Peyer's patch (tissue), 4 donors: ENCODE measurements around the gene GULP1. TPM values are rescaled to one million over a fixed set of nuclear protein-coding genes. Genes with fewer than 3 reads are reported as not detected.

ENCODE experiments used
- DNase-seq, 3 donors: peaks; one replicate each; pipeline ENCODE4 v3.0.0-alpha.2; 2017 to 2019
- H3K27ac ChIP-seq, 4 donors: fragments of 200-600 bp; sonication (generic); one replicate each; pipeline ENCODE4 v1.5.1; 2016 to 2019
- H3K27me3 ChIP-seq, 2 donors: fragments of 200-600 bp; sonication (generic); one replicate each; pipeline ENCODE4 v1.5.1; 2019
- H3K36me3 ChIP-seq, 3 donors: fragments of 200-600 bp; sonication (generic); one replicate each; pipeline ENCODE4 v1.5.1; 2016 to 2019
- H3K4me1 ChIP-seq, 4 donors: fragments of 200-600 bp; sonication (generic); one replicate each; pipeline ENCODE4 v1.5.1; 2016 to 2019
- H3K4me3 ChIP-seq, 4 donors: fragments of 200-600 bp; sonication (generic); 1 replicate in 3 of 4; 2 replicates in 1 of 4; pipeline ENCODE4 v1.5.1; 2016 to 2019; ENCODE audit warnings: mild to moderate bottlenecking in 1 of 4
- H3K9me3 ChIP-seq, 4 donors: fragments of 200-600 bp; sonication (generic); one replicate each; pipeline ENCODE4 v1.5.1; 2016 to 2019; ENCODE audit warnings: mild to moderate bottlenecking in 1 of 4
- POLR2A ChIP-seq, 2 donors: fragments of 450-650 bp; IDR thresholded peaks; one replicate each; pipeline ENCODE4 v1.5.1; 2017; ENCODE audit warnings: antibody characterized with exemption in 2 of 2, mild to moderate bottlenecking in 2 of 2, moderate library complexity in 2 of 2
- total RNA-seq, 4 donors: library from RNA; depleted of rRNA; stranded (reverse); fragments of >200 nt; gene quantifications; one replicate each; pipeline ENCODE4 v1.1.0, GENCODE V29; 2016
- TF ChIP-seq, protein P1 (sequence below), 6 experiments: fragments of 450-650 bp in 4 of 6; fragments of 200-600 bp in 2 of 6; sonication (generic) in 1 of 6; IDR thresholded peaks; one replicate each; pipeline ENCODE4 v1.5.1; 2017 to 2019; ENCODE audit warnings: antibody characterized with exemption in 6 of 6, mild to moderate bottlenecking in 3 of 6, moderate library complexity in 1 of 6

The GULP1 gene
- total RNA-seq, 4 donors from 2014 or later = 18.8 to 101 (median 29.3) TPM

DNA sequence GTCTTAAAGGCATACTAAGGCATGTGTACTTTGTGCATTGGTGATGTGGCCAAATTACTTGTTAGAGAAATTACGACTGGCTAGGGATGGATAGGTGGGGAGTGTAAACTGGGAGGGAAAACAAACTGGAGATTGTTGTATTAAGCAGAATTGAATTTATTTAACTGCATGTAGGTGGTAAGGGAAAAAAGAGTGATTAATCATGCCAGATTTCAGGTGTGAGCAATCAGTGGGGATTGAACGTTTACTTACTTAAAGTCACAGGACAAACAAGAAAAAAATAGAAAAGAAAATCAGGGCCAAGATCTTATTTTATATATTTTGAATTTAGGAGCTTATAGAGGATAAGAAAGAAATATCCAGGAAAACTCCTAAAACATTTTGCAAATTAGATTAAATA, 88.6 kb downstream of the GULP1 start:
- Histone ChIP-seq H3K27me3 (no peaks in the 10 kb centered on the region), H3K27ac (no peak overlapping the region), H3K4me3 (no peak overlapping the region), H3K36me3 (peaks cover 0 to 6% (median 0%) of the 10 kb centered on the region in 3 donors), H3K4me1 (no peaks in the 10 kb centered on the region), H3K9me3 (no peaks in the 10 kb centered on the region)
- no peak for TF ChIP-seq POLR2A (IDR thresholded peaks at IDR 0.05)
- TF ChIP-seq, protein P1, sequence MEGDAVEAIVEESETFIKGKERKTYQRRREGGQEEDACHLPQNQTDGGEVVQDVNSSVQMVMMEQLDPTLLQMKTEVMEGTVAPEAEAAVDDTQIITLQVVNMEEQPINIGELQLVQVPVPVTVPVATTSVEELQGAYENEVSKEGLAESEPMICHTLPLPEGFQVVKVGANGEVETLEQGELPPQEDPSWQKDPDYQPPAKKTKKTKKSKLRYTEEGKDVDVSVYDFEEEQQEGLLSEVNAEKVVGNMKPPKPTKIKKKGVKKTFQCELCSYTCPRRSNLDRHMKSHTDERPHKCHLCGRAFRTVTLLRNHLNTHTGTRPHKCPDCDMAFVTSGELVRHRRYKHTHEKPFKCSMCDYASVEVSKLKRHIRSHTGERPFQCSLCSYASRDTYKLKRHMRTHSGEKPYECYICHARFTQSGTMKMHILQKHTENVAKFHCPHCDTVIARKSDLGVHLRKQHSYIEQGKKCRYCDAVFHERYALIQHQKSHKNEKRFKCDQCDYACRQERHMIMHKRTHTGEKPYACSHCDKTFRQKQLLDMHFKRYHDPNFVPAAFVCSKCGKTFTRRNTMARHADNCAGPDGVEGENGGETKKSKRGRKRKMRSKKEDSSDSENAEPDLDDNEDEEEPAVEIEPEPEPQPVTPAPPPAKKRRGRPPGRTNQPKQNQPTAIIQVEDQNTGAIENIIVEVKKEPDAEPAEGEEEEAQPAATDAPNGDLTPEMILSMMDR (IDR thresholded peaks at IDR 0.05) = no peak
- DNase-seq = no peak

DNA sequence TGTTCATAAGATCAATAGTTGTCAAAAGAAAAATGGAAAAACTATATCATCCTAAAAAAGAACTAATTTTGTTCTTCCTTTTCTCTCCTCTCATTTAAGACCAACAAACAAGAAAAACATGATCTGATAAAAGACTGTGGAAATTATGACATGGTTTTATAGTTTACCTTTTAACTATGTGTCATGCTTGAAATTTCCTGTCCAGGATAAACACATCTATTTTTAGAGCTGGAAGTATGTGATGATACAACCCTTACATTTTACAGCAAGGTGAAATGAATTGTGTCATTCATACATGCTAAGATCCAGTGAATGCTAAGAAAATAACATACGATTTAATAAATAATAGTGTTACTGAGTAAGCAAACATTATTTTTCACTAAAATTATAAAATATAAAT, 89.9 kb downstream of the GULP1 start:
- no peaks in the 10 kb centered on the region for H3K4me1 ChIP-seq
- no peak overlapping the region for H3K4me3 ChIP-seq
- H3K27ac ChIP-seq = no peak overlapping the region
- peaks cover 0 to 10% (median 0%) of the 10 kb centered on the region in 3 donors for H3K36me3 ChIP-seq
- no peaks in the 10 kb centered on the region for H3K27me3 ChIP-seq
- TF ChIP-seq, protein P1 (IDR thresholded peaks at IDR 0.05) = no peak
- no peak for TF ChIP-seq POLR2A (IDR thresholded peaks at IDR 0.05)
- H3K9me3 ChIP-seq = no peaks in the 10 kb centered on the region
- no peak for DNase-seq

DNA sequence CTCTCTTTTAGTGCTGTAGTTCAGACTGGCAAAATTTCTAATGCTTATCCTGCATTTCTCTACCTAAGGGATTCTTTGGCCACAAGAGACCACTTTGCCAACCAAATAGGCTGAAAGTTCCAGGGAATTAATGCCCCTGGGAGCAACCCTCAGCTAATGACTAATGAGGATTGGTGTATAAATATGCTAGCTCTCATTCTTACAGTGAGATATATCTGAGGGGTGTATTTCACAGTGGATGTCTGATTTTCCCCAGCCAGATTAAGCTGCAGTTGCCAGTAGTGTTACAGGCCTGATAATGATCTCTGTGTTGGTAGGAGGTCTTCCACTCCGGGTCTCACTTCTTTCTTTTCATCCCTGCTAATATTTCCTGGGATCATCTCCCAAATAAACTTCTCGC, 90.4 kb downstream of the GULP1 start:
- H3K9me3 ChIP-seq = no peaks in the 10 kb centered on the region
- H3K27me3 ChIP-seq = no peaks in the 10 kb centered on the region
- H3K36me3 ChIP-seq = peaks cover 0 to 10% (median 0%) of the 10 kb centered on the region in 3 donors
- DNase-seq = no peak
- TF ChIP-seq, protein P1 (IDR thresholded peaks at IDR 0.05) = no peak
- no peak for TF ChIP-seq POLR2A (IDR thresholded peaks at IDR 0.05)
- peak overlapping the region in 1 of 4 donors; percentile 39 for H3K27ac ChIP-seq
- no peaks in the 10 kb centered on the region for H3K4me1 ChIP-seq
- H3K4me3 ChIP-seq = no peak overlapping the region

DNA sequence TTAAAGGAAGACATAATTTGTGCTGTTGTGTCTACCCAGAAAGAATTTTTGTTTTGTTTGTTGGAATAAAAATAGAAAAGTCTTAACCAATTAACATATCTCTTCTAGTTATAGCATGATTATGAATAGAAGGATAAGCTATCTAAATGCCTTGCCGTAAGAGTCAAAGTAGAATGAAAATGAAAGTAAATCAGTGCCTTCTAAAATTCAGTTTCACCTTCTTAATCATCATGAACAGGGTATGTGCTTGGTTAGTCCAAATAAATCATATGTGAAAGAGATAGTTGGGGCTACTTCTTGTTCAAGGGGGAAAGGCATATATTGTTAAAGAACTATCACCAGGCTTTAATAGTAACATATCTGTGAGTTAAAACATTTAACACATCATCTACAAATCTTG, 91.5 kb downstream of the GULP1 start:
- Histone ChIP-seq H3K4me3 (no peak overlapping the region), H3K27me3 (no peaks in the 10 kb centered on the region), H3K27ac (peak overlapping the region in 1 of 4 donors; percentile 39), H3K9me3 (no peaks in the 10 kb centered on the region), H3K36me3 (peaks cover 0 to 10% (median 0%) of the 10 kb centered on the region in 3 donors), H3K4me1 (no peaks in the 10 kb centered on the region)
- TF ChIP-seq, protein P1 (IDR thresholded peaks at IDR 0.05) = no peak
- no peak for DNase-seq

DNA sequence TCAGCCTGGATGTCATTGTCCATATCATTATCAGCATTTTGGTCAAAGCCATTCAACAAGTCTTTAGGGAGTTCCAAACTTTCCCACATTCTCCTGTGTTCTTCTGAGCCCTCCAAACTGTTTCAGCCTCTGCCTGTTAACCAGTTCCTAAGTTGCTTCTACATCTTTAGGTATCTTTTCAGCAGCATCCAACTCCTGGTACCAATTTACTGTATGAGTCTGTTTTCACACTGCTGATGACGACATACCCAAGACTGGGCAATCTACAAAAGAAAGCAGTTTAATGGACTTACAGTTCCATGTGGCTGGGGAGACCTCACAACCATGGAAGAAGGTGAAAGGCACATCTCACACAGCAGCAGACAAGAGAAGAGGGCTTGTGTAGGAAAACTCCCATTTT, 94.2 kb downstream of the GULP1 start:
- H3K27ac ChIP-seq = no peak overlapping the region
- no peak overlapping the region for H3K4me3 ChIP-seq
- no peak for TF ChIP-seq POLR2A (IDR thresholded peaks at IDR 0.05)
- TF ChIP-seq, protein P1 (IDR thresholded peaks at IDR 0.05) = no peak
- no peaks in the 10 kb centered on the region for H3K4me1 ChIP-seq
- no peak for DNase-seq
- no peaks in the 10 kb centered on the region for H3K27me3 ChIP-seq
- peaks cover 0 to 3% (median 0%) of the 10 kb centered on the region in 4 donors for H3K9me3 ChIP-seq
- peaks cover 0 to 10% (median 0%) of the 10 kb centered on the region in 3 donors for H3K36me3 ChIP-seq

DNA sequence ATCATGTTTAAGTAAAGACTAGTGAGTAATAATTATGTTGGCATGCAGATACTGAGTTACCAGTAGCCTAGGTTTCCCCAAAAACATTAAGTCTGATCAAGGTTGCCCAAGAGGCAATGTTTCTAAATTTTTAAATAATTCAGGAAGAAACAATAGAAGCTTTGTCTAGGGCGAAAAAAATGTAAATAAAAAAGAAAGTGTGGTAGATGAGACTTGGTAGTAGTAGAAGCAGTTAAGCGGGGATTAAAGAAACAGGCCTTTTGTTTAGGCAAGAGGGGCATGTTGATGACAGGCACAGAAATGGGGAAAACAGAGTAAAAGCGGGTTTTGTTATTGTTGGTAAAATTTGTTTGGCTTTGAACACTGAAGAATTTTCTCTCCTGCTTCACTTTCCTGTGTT, 97.2 kb downstream of the GULP1 start:
- Histone ChIP-seq H3K4me3 (no peak overlapping the region), H3K27me3 (no peaks in the 10 kb centered on the region), H3K27ac (no peak overlapping the region), H3K9me3 (peaks cover 0 to 8% (median 0%) of the 10 kb centered on the region in 4 donors), H3K36me3 (peaks cover 0 to 10% (median 0%) of the 10 kb centered on the region in 3 donors), H3K4me1 (no peaks in the 10 kb centered on the region)
- TF ChIP-seq POLR2A (IDR thresholded peaks at IDR 0.05) = no peak
- TF ChIP-seq, protein P1 (IDR thresholded peaks at IDR 0.05) = no peak
- DNase-seq = no peak
